Stimulated activated CD8-positive, alpha-beta memory T cell treated with anti-CD3 and anti-CD28 coated beads, Interleukin-4, amount 100 ng/mL, for 1 hour (primary cell): ENCODE data around the gene GOT2.
"Not testable (repeated sequence)": the region's sequence is repeated elsewhere in the genome, so short reads cannot be mapped to it uniquely, and the experiment has no call there.

ENCODE experiments used
- DNase-seq, 2 donors: peaks; one replicate each; pipeline ENCODE4 v3.0.0-alpha.2; 2020; ENCODE audit warnings: low read depth in 2 of 2, low spot score in 1 of 2

Gene GOT2

DNA sequence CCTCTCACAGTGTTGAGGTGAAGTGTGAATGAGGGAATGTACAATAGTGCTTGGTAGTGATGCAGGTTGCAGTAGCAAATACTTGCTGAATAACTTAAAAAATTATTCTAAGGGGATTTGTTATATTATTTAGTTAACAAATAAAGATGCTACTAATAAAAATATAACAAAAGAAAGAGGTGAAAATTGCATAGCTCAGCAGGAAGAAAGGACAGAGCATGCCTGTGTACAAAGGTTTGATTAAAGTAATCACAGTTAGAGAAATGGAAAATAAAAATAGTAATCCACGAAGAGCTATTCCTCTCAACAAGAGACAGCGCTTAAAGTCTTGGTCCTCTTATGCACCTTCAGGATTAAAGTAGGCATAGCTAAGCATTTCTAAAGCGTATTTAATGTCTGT is 11.0 kb downstream of the GOT2 start:
- no peak for DNase-seq

- no peak for DNase-seq
Observed at GRCh38 chr16:58717994-58718393, 16.1 kb downstream of the GOT2 start.

- no peak for DNase-seq
Observed at GRCh38 chr16:58716468-58716867, 17.6 kb downstream of the GOT2 start.

GRCh38 chr16:58713742-58714141 is 20.4 kb downstream of the GOT2 start:
- no peak for DNase-seq

DNA sequence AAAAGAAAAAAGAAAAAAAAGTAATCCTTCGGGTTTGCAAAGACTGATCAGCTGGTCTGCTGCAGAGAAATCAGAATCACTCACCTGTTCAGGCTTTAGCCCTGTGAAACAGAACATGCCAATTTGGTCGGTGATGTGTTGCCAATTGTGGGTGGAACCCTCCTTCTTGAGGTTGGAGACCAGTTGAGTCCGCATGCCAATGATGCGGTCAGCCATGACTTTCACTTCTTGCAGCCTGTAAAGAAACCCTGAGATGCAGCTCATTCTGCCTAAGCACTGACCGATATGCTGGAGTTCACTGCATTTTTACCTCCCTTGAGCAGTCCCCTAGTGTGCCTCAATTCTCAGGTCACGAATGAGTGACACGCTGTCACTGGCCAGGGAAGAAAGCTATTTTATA is 24.8 kb downstream of the GOT2 start:
- DNase-seq, result no peak

GRCh38 chr16:58699151-58699550 is 35.0 kb downstream of the GOT2 start:
- no peak for DNase-seq

DNA sequence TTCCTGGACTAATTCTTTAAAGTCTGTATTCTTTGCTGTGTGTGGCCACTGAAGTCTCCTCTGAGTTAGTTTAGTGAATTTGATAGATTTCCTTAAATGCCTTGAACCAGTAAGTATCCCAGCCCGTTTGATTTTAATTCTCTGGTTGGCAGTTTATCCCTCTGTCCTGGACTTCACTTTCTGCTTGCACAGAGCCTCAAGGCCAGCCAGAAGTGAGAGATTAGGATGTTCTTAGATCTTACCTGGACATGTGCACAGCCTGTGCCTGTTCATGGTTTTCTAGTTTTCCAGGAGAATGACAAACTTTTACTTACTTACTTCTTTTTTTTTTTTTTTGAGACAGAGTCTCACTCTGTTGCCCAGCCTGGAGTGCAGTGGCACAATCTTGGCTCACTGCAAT is 38.7 kb downstream of the GOT2 start:
- no peak for DNase-seq

DNA sequence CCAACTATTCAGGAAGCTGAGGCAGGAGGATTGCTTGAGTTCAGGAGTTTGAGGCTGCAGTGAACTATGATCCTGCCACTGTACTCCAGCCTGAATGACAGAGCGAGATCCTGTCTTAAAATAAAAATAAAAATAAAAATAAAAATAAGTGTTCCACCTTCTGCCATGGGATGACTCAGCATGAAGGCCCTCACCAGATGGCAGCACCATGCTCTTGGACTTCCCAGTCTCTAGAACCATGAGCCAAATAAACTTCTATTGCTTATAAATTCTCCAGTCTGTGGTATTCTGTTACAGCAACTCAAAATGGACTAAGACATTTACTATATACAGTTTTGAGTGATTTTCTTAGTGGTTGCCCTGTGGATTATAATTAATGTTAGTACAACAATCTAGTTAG is 41.7 kb downstream of the GOT2 start:
- DNase-seq, result no peak

DNA sequence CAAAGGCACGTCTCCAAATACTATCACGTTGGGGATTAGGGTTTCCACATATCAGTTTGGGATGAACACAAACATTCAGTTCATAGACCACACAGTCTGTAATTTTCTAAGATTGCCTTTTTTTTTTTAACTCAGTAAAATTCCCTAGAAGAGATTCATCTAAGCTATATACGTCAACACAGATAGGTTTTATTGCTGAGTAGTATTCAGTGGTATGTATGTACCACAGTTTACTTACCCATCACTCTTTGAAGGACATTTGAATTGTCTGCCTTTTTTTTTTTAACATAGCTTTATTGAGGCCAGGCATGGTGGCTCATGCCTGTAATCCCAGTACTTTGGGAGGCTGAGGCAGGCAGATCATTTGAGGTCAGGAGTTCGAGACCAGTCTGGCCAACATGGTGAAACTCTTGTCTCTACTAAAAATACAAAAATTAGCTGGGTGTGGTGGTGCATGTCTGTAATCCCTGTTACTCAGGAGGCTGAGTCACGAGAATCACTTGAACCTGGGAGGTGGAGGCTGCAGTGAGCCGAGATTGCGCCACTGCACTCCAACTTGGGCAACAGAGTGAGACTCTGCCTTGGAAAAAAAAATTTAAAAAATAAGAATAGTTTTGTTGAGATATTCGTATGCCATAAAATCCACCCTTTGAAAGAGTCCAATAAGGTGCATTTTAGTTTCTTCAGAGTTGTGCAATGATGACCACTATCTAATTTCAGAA is 47.0 kb downstream of the GOT2 start:
- DNase-seq, result not testable (repeated sequence)

GRCh38 chr16:58685084-58685449 is 49.0 kb downstream of the GOT2 start:
- no peak for DNase-seq

- DNase-seq, result peak; percentile 43 to 49
Observed at GRCh38 chr16:58684354-58685083, 49.6 kb downstream of the GOT2 start, which contains the start of gene SLC38A7. TSS of gene SLC38A7 (minus strand) at chr16:58684770. CDS start at chr16:58680126, 4,644 bp downstream.

- no peak for DNase-seq
Observed at GRCh38 chr16:58684001-58684353, 50.1 kb downstream of the GOT2 start.

- no peak for DNase-seq
Observed at GRCh38 chr16:58679763-58680162, 54.4 kb downstream of the GOT2 start.

- DNase-seq, result no peak
Observed at GRCh38 chr16:58678716-58679115, 55.4 kb downstream of the GOT2 start.

DNA sequence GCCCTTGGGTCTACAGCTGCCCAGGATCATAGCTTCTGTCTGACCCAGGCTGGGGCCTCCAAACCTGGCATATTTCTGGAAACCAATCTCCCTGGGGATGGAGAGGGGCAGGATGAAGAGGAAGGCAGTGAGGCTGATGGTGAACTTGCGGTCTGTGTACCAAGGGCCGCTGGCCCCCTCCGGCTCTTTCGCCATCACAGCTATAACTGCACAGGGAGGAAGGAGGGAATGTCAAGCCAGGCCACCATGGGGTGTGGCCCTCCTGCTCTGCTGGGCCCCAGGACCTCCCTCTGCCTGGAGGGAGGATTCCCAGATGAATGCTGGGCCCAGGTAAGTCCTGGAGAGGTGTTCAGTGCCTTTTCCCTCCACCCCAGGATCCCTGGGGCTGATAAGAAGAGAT is 55.8 kb downstream of the GOT2 start:
- no peak for DNase-seq

- no peak for DNase-seq
Observed at GRCh38 chr16:58670946-58671583, 63.1 kb downstream of the GOT2 start.

DNA sequence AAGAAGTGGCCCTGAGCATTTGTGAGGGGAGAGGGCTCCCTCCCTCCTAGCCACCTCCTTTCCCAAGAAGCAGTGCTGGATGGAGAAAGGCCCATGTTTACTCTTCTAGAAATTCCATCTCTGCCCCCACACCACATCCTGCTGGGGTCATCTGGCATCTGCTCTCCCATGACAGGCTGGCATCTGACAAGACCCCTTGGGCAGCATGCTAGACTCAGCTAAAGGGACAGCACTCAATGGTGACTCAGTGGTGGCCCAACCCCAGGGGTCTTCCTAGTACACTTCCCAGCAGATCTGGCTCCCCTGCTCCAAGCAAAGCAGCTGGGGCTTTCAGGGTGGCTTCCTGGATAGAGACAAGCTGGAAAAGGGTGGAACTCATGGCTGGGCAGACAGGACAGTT is 63.9 kb downstream of the GOT2 start:
- DNase-seq, result no peak

DNA sequence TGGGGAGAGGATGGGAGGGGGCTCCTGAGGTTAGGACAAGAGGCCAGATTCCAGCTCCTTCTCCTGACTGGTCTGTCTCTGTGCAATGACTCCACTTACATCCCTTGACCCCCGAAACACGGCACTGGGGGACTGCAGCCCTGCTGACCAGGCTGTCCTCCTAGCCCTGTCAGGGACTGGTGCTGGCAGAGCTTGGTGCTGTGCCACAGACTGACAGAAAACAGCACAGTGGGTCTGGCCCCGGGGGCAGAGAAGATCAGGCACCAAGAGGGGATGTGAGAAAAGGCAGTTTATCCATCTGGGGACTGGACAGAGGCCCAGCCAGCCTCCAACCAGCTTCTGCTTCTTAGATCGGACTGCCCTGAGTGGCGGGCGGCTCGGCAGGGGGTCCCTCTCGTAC is 68.9 kb downstream of the GOT2 start:
- DNase-seq, result no peak

GRCh38 chr16:58661199-58661830 is 72.8 kb downstream of the GOT2 start:
- DNase-seq, result no peak

GRCh38 chr16:58659911-58660310 is 74.2 kb downstream of the GOT2 start:
- not testable (repeated sequence) for DNase-seq

DNA sequence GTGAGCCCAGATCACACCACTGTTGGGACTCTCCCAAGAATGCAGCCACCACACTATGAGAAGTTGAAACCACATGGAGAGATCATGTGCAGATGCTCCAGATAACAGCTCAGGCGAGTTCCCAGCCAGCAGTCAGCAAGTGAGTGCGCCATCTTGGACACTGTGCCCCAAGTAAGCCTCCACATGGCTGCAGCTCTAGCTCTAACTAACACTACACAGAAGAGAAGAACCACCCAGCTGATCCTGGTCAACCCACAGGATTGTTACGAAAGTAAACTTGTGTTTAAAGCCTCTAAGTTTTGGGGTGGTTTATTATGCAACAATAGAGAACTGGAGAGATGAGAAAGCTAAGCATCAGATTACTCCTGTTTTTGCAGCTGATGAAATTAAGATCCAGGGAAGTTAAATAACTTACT is 75.3 kb downstream of the GOT2 start:
- no peak for DNase-seq
